Fibroblast of lung (primary cell): ENCODE data around the gene ST8SIA4. TPM values are rescaled to one million over a fixed set of nuclear protein-coding genes. Genes with fewer than 3 reads are reported as not detected.

Experiments used
- DNase-seq, 2 donors: peaks; one replicate each; pipeline versions ENCODE4 v3.0.0 to v3.0.0-alpha.2; 2010; ENCODE audit warnings: low read depth in 2 of 2
- H2AFZ ChIP-seq: 2 replicates; pipeline ENCODE4 v1.5.1; 2012; ENCODE audit warnings: low read length, control low read depth, inconsistent platforms
- H3K27ac ChIP-seq: 2 replicates; pipeline ENCODE4 v1.5.1; 2011; ENCODE audit warnings: low read length, control low read depth; ENCODE audit not compliant: insufficient read depth
- H3K27me3 ChIP-seq: 2 replicates; pipeline ENCODE4 v1.5.1; 2011; ENCODE audit warnings: mild to moderate bottlenecking, low read length; ENCODE audit not compliant: control insufficient read depth, insufficient read depth
- H3K36me3 ChIP-seq: 2 replicates; pipeline ENCODE4 v1.5.1; 2011; ENCODE audit warnings: low read length; ENCODE audit not compliant: control insufficient read depth, insufficient read depth
- H3K4me1 ChIP-seq: 2 replicates; pipeline ENCODE4 v1.5.1; 2011; ENCODE audit warnings: low read length; ENCODE audit not compliant: control insufficient read depth, insufficient read depth; ENCODE audit errors: extremely low read depth
- H3K4me2 ChIP-seq: 2 replicates; pipeline ENCODE4 v1.5.1; 2011; ENCODE audit warnings: low read length, control low read depth; ENCODE audit not compliant: insufficient read depth; ENCODE audit errors: extremely low read depth
- H3K4me3 ChIP-seq, 4 experiments: fragments of 200-600 bp in 1 of 4; sonication (generic) in 1 of 4; replicated peaks in 1 of 4; 2 replicates each; pipeline ENCODE4 v1.5.1; 2011 to 2016; ENCODE audit warnings: low read length in 4 of 4, low read depth in 3 of 4, mild to moderate bottlenecking in 3 of 4, control low read depth in 2 of 4, inconsistent platforms in 1 of 4, mixed read lengths in 1 of 4; ENCODE audit not compliant: insufficient read depth in 1 of 4; ENCODE audit errors: control extremely low read depth in 1 of 4
- H3K79me2 ChIP-seq: 2 replicates; pipeline ENCODE4 v1.5.1; 2012; ENCODE audit warnings: mild to moderate bottlenecking, low read length, inconsistent platforms; ENCODE audit not compliant: control insufficient read depth, insufficient read depth
- H3K9ac ChIP-seq: 2 replicates; pipeline ENCODE4 v1.5.1; 2011; ENCODE audit warnings: mild to moderate bottlenecking, low read length, control low read depth; ENCODE audit not compliant: insufficient read depth
- H3K9me3 ChIP-seq: 2 replicates; pipeline ENCODE4 v1.5.1; 2012; ENCODE audit warnings: low read depth, low read length; ENCODE audit not compliant: control insufficient read depth, insufficient read depth
- H4K20me1 ChIP-seq: 2 replicates; pipeline ENCODE4 v1.5.1; 2011; ENCODE audit warnings: low read length; ENCODE audit not compliant: control insufficient read depth, insufficient read depth; ENCODE audit errors: extremely low read depth
- EZH2 ChIP-seq: IDR thresholded peaks from 2 replicates; pipeline ENCODE4 v1.5.1; 2012; ENCODE audit warnings: low read length, control low read depth, mild to moderate bottlenecking; ENCODE audit errors: missing control alignments
- polyA plus RNA-seq, 2 donors: library from polyadenylated mRNA; depleted of rRNA in 1 of 2; stranded (reverse) in 1 of 2; unstranded in 1 of 2; fragments of >200 nt; gene quantifications; 2 replicates each; pipeline ENCODE4 v1.2.1, GENCODE V29; 2011 to 2012; ENCODE audit warnings: missing spikeins in 1 of 2
- total RNA-seq: library from RNA; depleted of rRNA; stranded (reverse); fragments of >200 nt; gene quantifications from 2 replicates; pipeline ENCODE4 v1.2.1, GENCODE V29; 2014
- TF ChIP-seq, protein P1 (sequence below), 2 donors: IDR thresholded peaks in 1 of 2; conservative IDR thresholded peaks in 1 of 2; 1 replicate in 1 of 2; 2 replicates in 1 of 2; pipeline ENCODE4 v1.5.1; 2011 to 2012; ENCODE audit warnings: low read length in 2 of 2, control low read depth in 1 of 2, inconsistent platforms in 1 of 2, low read depth in 1 of 2, mild to moderate bottlenecking in 1 of 2

The ST8SIA4 gene
- total and polyA plus RNA-seq, 2 donors (not counting 1 experiment from before 2014, with no cell fraction given): 0.02 to 0.33 TPM

DNA sequence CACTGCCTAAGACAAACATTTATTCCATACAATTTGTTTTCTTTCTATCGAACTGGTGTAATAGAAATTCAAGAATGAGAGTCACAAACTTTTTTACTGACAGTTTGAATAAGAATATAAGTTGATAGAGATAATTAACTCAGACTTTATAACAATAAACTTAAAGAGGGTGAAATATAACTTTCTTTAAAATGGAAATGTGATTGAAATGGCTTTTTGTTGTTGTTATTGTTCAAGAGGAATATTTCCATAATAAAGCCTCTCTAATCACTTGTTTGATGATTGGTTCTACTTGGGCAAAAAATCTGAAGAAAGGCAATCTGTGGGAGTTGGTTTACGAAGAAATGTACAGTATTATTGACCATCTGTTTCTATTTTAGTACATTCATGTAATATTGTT lies 79.3 kb downstream of the ST8SIA4 start:
- no peak for TF ChIP-seq EZH2
- TF ChIP-seq, protein P1, sequence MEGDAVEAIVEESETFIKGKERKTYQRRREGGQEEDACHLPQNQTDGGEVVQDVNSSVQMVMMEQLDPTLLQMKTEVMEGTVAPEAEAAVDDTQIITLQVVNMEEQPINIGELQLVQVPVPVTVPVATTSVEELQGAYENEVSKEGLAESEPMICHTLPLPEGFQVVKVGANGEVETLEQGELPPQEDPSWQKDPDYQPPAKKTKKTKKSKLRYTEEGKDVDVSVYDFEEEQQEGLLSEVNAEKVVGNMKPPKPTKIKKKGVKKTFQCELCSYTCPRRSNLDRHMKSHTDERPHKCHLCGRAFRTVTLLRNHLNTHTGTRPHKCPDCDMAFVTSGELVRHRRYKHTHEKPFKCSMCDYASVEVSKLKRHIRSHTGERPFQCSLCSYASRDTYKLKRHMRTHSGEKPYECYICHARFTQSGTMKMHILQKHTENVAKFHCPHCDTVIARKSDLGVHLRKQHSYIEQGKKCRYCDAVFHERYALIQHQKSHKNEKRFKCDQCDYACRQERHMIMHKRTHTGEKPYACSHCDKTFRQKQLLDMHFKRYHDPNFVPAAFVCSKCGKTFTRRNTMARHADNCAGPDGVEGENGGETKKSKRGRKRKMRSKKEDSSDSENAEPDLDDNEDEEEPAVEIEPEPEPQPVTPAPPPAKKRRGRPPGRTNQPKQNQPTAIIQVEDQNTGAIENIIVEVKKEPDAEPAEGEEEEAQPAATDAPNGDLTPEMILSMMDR (conservative IDR thresholded peaks at IDR 0.05 in 1 of 2, IDR thresholded peaks at IDR 0.05 in 1 of 2; ENCODE audit: low read depth in 1 of 2, low read length in 2 of 2): no peak
- Histone ChIP-seq H3K9me3 (no peaks in the 10 kb centered on the region), H3K36me3 (no peaks in the 10 kb centered on the region), H3K79me2 (no peaks in the 10 kb centered on the region), H2AFZ (no peak overlapping the region), H3K4me1 (no peaks in the 10 kb centered on the region), H4K20me1 (no peaks in the 10 kb centered on the region), H3K9ac (no peak overlapping the region), H3K4me3 (no peak overlapping the region), H3K27me3 (no peaks in the 10 kb centered on the region), H3K27ac (no peak overlapping the region), H3K4me2 (no peak overlapping the region)
- DNase-seq: no peak

DNA sequence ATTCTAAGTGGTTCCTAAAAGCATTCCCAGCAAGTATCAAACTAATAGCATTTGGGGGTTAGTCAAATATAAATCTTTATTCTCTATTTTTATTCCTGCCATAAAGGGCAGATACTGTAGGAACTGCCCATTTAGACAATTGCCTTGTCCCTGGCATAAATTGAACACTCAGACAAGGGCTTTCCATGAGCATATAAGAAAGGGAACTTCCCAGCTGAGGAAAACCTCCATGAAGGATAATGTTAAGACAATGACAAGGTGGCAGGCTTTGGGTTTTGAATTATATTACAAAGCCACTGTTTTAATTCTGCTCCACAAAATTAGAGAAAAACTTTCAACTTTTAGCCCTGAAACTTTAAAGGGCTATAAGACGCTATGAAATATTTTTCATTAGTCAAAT lies 81.3 kb downstream of the ST8SIA4 start:
- no peaks in the 10 kb centered on the region for H3K4me1 ChIP-seq
- H3K27me3 ChIP-seq: no peaks in the 10 kb centered on the region
- H4K20me1 ChIP-seq: no peaks in the 10 kb centered on the region
- no peak overlapping the region for H3K27ac ChIP-seq
- no peak for DNase-seq
- no peak overlapping the region for H2AFZ ChIP-seq
- TF ChIP-seq, protein P1 (conservative IDR thresholded peaks at IDR 0.05 in 1 of 2, IDR thresholded peaks at IDR 0.05 in 1 of 2; ENCODE audit: low read depth in 1 of 2, low read length in 2 of 2): no peak
- TF ChIP-seq EZH2: no peak
- H3K9ac ChIP-seq: no peak overlapping the region
- H3K4me3 ChIP-seq: no peak overlapping the region
- H3K4me2 ChIP-seq: no peak overlapping the region
- H3K79me2 ChIP-seq: no peaks in the 10 kb centered on the region
- no peaks in the 10 kb centered on the region for H3K9me3 ChIP-seq
- H3K36me3 ChIP-seq: no peaks in the 10 kb centered on the region

DNA sequence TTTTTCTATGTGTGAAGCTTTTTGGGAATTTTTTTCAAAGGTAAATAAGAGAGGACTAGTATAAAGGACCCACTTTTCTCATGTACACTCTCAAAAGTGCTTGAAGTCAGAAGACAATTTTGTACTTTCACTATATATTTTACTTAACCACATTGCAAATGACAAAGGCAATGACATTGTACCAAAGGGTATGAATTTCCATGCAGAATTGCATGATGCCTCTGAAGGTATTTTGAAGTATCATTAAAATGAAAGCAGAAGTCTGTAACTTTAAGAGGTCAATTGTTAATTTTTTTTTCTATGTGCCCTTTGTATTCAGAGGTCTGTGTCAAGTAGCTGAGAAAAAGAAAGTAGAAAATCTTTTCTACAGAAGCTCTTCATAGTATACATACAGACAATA lies 84.7 kb downstream of the ST8SIA4 start:
- Histone ChIP-seq H3K9ac (no peak overlapping the region), H2AFZ (no peak overlapping the region), H3K79me2 (no peaks in the 10 kb centered on the region), H3K27ac (no peak overlapping the region), H3K4me3 (no peak overlapping the region), H3K36me3 (no peaks in the 10 kb centered on the region), H4K20me1 (no peaks in the 10 kb centered on the region), H3K4me2 (no peak overlapping the region), H3K4me1 (no peaks in the 10 kb centered on the region), H3K27me3 (no peaks in the 10 kb centered on the region), H3K9me3 (no peaks in the 10 kb centered on the region)
- DNase-seq: no peak
- TF ChIP-seq EZH2: no peak
- TF ChIP-seq, protein P1 (conservative IDR thresholded peaks at IDR 0.05 in 1 of 2, IDR thresholded peaks at IDR 0.05 in 1 of 2; ENCODE audit: low read depth in 1 of 2, low read length in 2 of 2): no peak
